Chondrocyte (in vitro differentiated cells): ENCODE results near the gene SFXN2. TPM values are rescaled to one million over a fixed set of nuclear protein-coding genes. Genes with fewer than 3 reads are reported as not detected.

Source experiments
- DNase-seq: peaks from one replicate; pipeline ENCODE4 v3.0.0; 2021; ENCODE audit warnings: mixed read lengths, low spot score
- H3K27ac Mint-ChIP-seq: one replicate; pipeline ENCODE4 v1.8.0; 2021; ENCODE audit warnings: mild to moderate bottlenecking, moderate library complexity, mixed read lengths; ENCODE audit not compliant: unreplicated experiment
- H3K27me3 Mint-ChIP-seq: 2 replicates; pipeline ENCODE4 v1.8.0; 2021; ENCODE audit warnings: low read depth, mixed read lengths
- H3K36me3 Mint-ChIP-seq: 2 replicates; pipeline ENCODE4 v1.8.0; 2021; ENCODE audit warnings: low read depth, mixed read lengths
- H3K4me1 Mint-ChIP-seq: 2 replicates; pipeline ENCODE4 v1.8.0; 2021; ENCODE audit warnings: low read depth, mild to moderate bottlenecking, mixed read lengths
- H3K4me3 Mint-ChIP-seq: one replicate; pipeline ENCODE4 v1.8.0; 2021; ENCODE audit warnings: mild to moderate bottlenecking, moderate library complexity, mixed read lengths; ENCODE audit not compliant: unreplicated experiment
- H3K9me3 Mint-ChIP-seq: 2 replicates; pipeline ENCODE4 v1.8.0; 2021; ENCODE audit warnings: low read depth, mixed read lengths
- total RNA-seq: library from RNA; stranded (reverse); gene quantifications from 3 replicates; pipeline ENCODE4 v1.2.1, GENCODE V29; 2021
- TF ChIP-seq, protein P1 (sequence below): fragments of 200-600 bp; sonication (generic); IDR thresholded peaks from 2 replicates; pipeline ENCODE4 v1.5.0; 2021; ENCODE audit warnings: antibody characterized with exemption, mild to moderate bottlenecking, moderate library complexity

The SFXN2 gene
- total RNA-seq, 1 donor from 2014 or later: 4.0 TPM

DNA sequence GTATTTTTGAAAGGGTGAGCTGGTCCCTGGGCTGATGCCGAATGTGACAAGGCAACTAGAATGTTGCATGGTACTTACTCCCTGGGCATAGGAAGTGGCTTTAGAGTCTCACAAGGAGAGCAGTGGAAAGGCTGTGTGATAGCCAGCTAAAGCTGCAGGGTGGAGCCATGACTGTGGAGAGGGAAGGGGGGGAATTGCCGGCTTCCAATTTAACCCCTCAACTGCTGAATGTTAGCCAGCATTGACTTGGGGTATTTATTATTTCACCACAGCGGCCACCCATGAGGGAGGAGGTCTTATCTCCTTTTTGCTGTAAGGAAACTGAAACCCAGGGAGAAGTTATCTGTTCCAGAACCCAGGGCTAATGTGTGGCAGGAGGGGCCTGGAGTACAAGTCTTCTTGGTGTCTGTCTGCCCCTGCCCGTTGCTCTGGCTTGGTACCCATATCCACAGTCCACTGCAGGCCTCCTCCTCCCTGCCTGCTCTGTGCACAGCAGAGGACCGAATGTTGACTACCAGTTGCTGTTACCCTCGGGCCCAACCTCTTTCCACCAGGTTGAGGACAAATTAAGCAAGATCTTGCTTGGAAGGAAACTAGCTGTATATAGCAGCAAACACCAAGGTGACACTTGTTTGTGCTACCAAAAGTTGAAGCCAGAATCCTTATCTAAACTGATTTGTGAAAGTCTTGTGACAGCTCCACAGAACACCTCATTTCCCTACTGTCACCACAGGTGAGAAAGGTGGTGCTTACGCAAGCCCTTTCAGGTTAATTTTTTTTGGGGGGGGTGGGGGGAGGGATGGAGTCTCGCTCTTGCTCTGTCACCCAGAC lies 66.9 kb downstream of the SFXN2 start:
- peaks cover 89% of the 10 kb centered on the region for H3K4me1 Mint-ChIP-seq
- no peaks in the 10 kb centered on the region for H3K9me3 Mint-ChIP-seq
- TF ChIP-seq, protein P1, sequence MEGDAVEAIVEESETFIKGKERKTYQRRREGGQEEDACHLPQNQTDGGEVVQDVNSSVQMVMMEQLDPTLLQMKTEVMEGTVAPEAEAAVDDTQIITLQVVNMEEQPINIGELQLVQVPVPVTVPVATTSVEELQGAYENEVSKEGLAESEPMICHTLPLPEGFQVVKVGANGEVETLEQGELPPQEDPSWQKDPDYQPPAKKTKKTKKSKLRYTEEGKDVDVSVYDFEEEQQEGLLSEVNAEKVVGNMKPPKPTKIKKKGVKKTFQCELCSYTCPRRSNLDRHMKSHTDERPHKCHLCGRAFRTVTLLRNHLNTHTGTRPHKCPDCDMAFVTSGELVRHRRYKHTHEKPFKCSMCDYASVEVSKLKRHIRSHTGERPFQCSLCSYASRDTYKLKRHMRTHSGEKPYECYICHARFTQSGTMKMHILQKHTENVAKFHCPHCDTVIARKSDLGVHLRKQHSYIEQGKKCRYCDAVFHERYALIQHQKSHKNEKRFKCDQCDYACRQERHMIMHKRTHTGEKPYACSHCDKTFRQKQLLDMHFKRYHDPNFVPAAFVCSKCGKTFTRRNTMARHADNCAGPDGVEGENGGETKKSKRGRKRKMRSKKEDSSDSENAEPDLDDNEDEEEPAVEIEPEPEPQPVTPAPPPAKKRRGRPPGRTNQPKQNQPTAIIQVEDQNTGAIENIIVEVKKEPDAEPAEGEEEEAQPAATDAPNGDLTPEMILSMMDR: no peak
- DNase-seq: no peak
- peak overlapping the region; percentile 97 for H3K27ac Mint-ChIP-seq
- H3K36me3 Mint-ChIP-seq: peaks cover 3% of the 10 kb centered on the region
- peak overlapping the region; percentile 42 for H3K4me3 Mint-ChIP-seq
- no peaks in the 10 kb centered on the region for H3K27me3 Mint-ChIP-seq

DNA sequence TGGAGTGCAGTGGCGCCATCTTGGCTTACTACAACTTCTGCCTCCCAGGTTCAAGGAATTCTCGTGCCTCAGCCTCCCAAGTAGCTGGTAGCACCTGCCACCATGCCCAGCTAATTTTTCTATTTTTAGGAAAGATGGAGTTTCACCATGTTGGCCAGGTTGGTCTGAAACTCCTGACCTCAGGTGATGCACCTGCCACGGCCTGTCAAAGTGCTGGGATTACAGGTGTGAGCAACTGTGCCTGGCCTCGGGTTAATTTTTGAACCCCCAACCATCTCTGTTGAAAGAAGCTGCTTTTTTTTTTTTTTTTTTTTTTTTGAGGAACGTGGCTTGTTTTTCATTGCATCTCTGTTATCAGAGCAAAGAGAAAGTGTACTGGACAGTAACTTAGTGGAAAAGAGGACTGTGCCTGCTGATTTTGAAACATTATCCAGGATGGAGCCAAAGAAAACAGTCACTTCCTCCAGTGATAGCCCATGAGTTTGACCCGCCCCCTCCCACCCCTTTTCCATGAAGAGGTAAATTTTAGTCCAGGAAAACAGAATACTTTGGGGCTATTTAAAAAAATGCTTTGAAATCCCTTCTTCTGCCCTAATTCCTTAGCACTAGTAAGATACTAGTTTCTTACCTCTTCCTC lies 67.6 kb downstream of the SFXN2 start:
- peak overlapping the region; percentile 42 for H3K4me3 Mint-ChIP-seq
- H3K27ac Mint-ChIP-seq: peak overlapping the region; percentile 97
- peaks cover 88% of the 10 kb centered on the region for H3K4me1 Mint-ChIP-seq
- H3K9me3 Mint-ChIP-seq: no peaks in the 10 kb centered on the region
- H3K36me3 Mint-ChIP-seq: peaks cover 3% of the 10 kb centered on the region
- H3K27me3 Mint-ChIP-seq: no peaks in the 10 kb centered on the region
- DNase-seq: no peak
- TF ChIP-seq, protein P1: no peak

DNA sequence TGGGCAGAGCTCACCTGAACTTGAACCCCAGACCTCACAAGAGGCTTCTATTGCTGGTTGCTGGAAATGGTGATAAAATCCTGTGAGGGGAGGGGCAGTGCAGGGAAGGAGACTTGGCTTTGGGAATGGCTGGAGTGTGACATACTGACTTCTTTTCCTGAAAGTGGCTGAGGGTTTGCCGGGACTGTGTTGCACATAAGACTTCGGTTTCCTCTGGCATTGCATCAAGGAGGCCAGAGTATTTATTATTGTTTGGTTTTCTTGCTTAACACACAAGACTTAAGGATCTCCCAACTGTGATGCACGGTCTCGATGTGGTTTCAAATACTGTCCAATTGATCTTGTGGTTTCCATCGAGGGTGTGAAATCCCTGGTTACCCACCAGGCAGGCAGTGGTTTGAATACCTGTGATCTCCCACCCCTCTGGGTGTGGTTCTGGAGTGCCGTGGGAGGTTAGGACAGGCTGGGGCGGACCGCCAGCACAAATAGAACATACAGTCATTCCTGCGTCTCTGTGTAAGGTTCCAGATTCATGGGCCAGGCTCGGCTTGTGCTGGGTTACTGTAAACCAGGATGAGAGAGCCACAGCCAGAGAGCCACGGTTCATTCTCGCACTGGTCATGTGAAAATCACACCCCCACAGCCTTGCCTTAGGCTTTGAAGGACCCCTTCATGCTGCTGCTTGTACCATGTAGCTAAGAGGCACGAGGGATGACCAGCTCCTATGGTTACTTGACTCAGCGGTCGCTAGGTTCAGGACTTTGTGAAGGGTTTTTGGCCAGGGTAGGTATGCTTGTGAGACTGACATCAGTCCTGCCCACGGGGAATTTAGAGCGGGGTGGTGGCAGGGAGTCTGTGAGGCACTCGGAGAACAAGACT lies 68.5 kb downstream of the SFXN2 start:
- DNase-seq: no peak
- peaks cover 3% of the 10 kb centered on the region for H3K36me3 Mint-ChIP-seq
- peak overlapping the region; percentile 42 for H3K4me3 Mint-ChIP-seq
- H3K4me1 Mint-ChIP-seq: peaks cover 89% of the 10 kb centered on the region
- no peaks in the 10 kb centered on the region for H3K27me3 Mint-ChIP-seq
- H3K9me3 Mint-ChIP-seq: no peaks in the 10 kb centered on the region
- TF ChIP-seq, protein P1: no peak
- H3K27ac Mint-ChIP-seq: peak overlapping the region; percentile 97

DNA sequence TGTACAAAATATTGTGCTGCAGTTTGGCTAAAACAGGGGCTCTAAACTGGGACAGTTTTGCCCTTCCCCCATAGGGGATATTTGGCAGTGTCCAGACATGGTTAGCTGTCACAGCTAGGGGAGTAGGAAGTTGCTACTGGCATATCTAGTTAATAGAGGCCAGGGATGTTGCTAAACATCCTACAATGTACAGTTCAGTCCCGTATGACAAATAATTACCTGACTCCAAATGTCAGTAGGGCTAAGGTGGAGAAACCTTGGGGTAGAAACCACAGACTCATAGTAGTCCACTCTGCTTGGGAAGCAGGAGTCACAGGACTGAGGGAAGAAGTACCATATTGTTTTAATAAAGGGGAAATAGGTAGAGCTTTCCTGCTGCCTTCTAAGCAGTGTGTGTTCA lies 69.1 kb downstream of the SFXN2 start:
- peaks cover 89% of the 10 kb centered on the region for H3K4me1 Mint-ChIP-seq
- H3K4me3 Mint-ChIP-seq: peak overlapping the region; percentile 40
- no peak for DNase-seq
- H3K27ac Mint-ChIP-seq: peak overlapping the region; percentile 97
- H3K9me3 Mint-ChIP-seq: no peaks in the 10 kb centered on the region
- TF ChIP-seq, protein P1: no peak
- no peaks in the 10 kb centered on the region for H3K27me3 Mint-ChIP-seq
- peaks cover 3% of the 10 kb centered on the region for H3K36me3 Mint-ChIP-seq

DNA sequence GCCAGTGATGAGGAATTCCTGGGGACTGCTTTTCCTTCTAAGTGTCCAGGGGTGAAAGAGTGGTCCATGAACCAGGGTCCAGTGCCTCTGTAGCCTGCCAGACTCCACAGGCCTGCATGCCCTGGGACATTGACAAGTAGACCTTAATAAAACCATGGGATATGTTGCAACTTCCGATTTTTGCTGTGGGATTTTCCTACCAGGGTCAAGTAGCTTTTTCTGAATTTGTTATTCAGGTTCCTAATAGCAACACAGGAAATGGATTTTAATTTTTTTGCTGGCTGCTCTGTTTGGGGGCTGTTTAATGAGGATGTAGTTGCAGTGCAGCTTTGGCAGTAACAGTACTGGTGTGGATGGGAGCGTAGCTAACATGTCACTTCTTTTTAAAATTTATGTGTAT lies 71.4 kb downstream of the SFXN2 start:
- H3K27ac Mint-ChIP-seq: peak overlapping the region; percentile 52
- peaks cover 79% of the 10 kb centered on the region for H3K4me1 Mint-ChIP-seq
- TF ChIP-seq, protein P1: no peak
- H3K27me3 Mint-ChIP-seq: no peaks in the 10 kb centered on the region
- no peak overlapping the region for H3K4me3 Mint-ChIP-seq
- DNase-seq: no peak
- peaks cover 10% of the 10 kb centered on the region for H3K36me3 Mint-ChIP-seq
- H3K9me3 Mint-ChIP-seq: peaks cover 5% of the 10 kb centered on the region
